CD4-positive, CD25-positive, alpha-beta regulatory T cell (primary cell): Measurements from ENCODE around the gene SLC12A5. TPM values are rescaled to one million over a fixed set of nuclear protein-coding genes. Genes with fewer than 3 reads are reported as not detected.

ENCODE experiments used
- ATAC-seq, 2 donors: fragments of 150-1000 bp; cut with Tn5 transposase; one replicate each; pipeline ENCODE4 v1.10.0; 2021; ENCODE audit warnings: low read depth in 2 of 2, moderate number of reproducible peaks in 2 of 2, moderate library complexity in 1 of 2
- DNase-seq, 3 donors: peaks; one replicate each; pipeline versions ENCODE4 v3.0.0 to v3.0.0-alpha.2; 2012 to 2022; ENCODE audit warnings: mixed read lengths in 1 of 3
- H3K27ac ChIP-seq: one replicate; pipeline ENCODE4 v1.7.0; 2013; ENCODE audit warnings: mild to moderate bottlenecking, low read length; ENCODE audit not compliant: insufficient read depth, poor library complexity, severe bottlenecking
- H3K27me3 ChIP-seq: one replicate; pipeline ENCODE4 v1.7.0; 2013; ENCODE audit warnings: low read length; ENCODE audit not compliant: control insufficient read depth, insufficient read depth
- H3K36me3 ChIP-seq: one replicate; pipeline ENCODE4 v1.7.0; 2013; ENCODE audit warnings: mild to moderate bottlenecking, low read length, moderate library complexity; ENCODE audit not compliant: control insufficient read depth, insufficient read depth
- H3K4me1 ChIP-seq: 2 replicates; pipeline ENCODE4 v1.7.0; 2013; ENCODE audit warnings: mild to moderate bottlenecking, low read length; ENCODE audit not compliant: insufficient read depth, control insufficient read depth, poor library complexity, severe bottlenecking
- H3K4me3 ChIP-seq: one replicate; pipeline ENCODE4 v1.7.0; 2013; ENCODE audit warnings: low read depth, mild to moderate bottlenecking, low read length, moderate library complexity
- H3K9me3 ChIP-seq, 2 experiments: 1 replicate in 1 of 2; 2 replicates in 1 of 2; pipeline ENCODE4 v1.7.0; 2013; ENCODE audit warnings: low read length in 2 of 2, mild to moderate bottlenecking in 1 of 2, moderate library complexity in 1 of 2; ENCODE audit not compliant: control insufficient read depth in 2 of 2
- H3K27ac Mint-ChIP-seq, 3 donors: one replicate each; pipeline ENCODE4 v1.8.0; 2020 to 2022; ENCODE audit warnings: mild to moderate bottlenecking in 3 of 3, mixed read lengths in 3 of 3, moderate library complexity in 2 of 3
- H3K27me3 Mint-ChIP-seq: one replicate; pipeline ENCODE4 v1.8.0; 2022; ENCODE audit warnings: mild to moderate bottlenecking, mixed read lengths
- H3K36me3 Mint-ChIP-seq: one replicate; pipeline ENCODE4 v1.8.0; 2020; ENCODE audit warnings: mixed read lengths
- H3K4me1 Mint-ChIP-seq, 4 donors: one replicate each; pipeline ENCODE4 v1.8.0; 2020 to 2022; ENCODE audit warnings: mixed read lengths in 4 of 4, mild to moderate bottlenecking in 1 of 4
- H3K4me3 Mint-ChIP-seq, 4 donors: one replicate each; pipeline ENCODE4 v1.8.0; 2020 to 2022; ENCODE audit warnings: mild to moderate bottlenecking in 4 of 4, mixed read lengths in 4 of 4, moderate library complexity in 3 of 4
- H3K9me3 Mint-ChIP-seq, 7 donors: one replicate each; pipeline ENCODE4 v1.8.0; 2020 to 2022; ENCODE audit warnings: mixed read lengths in 7 of 7, mild to moderate bottlenecking in 3 of 7, moderate library complexity in 2 of 7
- polyA plus RNA-seq, 4 donors: library from polyadenylated mRNA; unstranded; fragments of 300-500 nt; fragmentation: Illumina TruSeq; gene quantifications; one replicate each; pipeline ENCODE4 v1.2.3, GENCODE V29; 2021
- total RNA-seq: library from RNA; stranded (reverse); gene quantifications from one replicate; pipeline ENCODE4 v1.2.3, GENCODE V29; 2022

SLC12A5 gene
- total and polyA plus RNA-seq, 5 donors from 2014 or later = not detected

DNA sequence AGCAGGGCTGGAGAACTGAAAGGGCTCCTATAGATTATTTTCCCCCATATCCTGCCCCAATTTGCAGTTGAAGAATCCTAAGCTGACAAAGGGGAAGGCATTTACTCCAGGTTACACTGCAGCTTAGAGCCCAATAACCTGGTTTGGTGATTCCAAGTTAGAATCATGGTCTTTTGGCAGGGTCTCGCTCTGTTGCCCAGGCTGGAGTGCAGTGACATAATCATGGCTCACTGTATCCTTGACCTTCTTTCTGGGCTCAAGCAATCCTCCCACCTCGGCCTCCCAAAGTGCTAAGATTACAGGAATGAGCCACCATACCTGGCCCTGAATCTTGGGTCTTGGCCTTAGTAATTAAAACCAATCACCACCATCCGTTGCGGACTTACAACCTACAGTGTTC is 21.3 kb upstream of the SLC12A5 start:
- H3K27me3 ChIP-seq = peaks cover 6% of the 10 kb centered on the region
- Mint-ChIP-seq H3K9me3 (peaks cover 0 to 5% (median 0%) of the 10 kb centered on the region in 7 donors), H3K4me1 (peaks cover 14 to 87% (median 63%) of the 10 kb centered on the region in 4 donors), H3K27ac (no peak overlapping the region), H3K36me3 (no peaks in the 10 kb centered on the region), H3K27me3 (peaks cover 58% of the 10 kb centered on the region), H3K4me3 (peak overlapping the region in 2 of 4 donors; percentile 41 to 50)
- H3K9me3 ChIP-seq = no peaks in the 10 kb centered on the region
- no peak overlapping the region for H3K4me3 ChIP-seq
- peaks cover 74% of the 10 kb centered on the region for H3K4me1 ChIP-seq
- ATAC-seq (no peak), DNase-seq (no peak)
- H3K27ac ChIP-seq = no peak overlapping the region
- H3K36me3 ChIP-seq = no peaks in the 10 kb centered on the region

DNA sequence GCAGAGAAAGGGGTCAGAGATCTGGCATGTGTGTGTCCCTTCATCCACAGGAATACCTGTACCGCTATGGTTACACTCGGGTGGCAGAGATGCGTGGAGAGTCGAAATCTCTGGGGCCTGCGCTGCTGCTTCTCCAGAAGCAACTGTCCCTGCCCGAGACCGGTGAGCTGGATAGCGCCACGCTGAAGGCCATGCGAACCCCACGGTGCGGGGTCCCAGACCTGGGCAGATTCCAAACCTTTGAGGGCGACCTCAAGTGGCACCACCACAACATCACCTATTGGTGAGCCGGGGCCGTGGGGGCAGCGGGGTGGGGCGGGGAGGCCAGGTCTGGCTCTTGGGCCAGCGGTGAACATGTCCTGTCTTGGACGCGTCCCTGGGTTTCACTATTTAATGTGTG is 19.2 kb upstream of the SLC12A5 start:
- no peak overlapping the region for H3K27ac Mint-ChIP-seq
- peaks cover 73% of the 10 kb centered on the region for H3K4me1 ChIP-seq
- H3K36me3 ChIP-seq = no peaks in the 10 kb centered on the region
- no peak for DNase-seq
- H3K9me3 ChIP-seq = no peaks in the 10 kb centered on the region
- peaks cover 71% of the 10 kb centered on the region for H3K27me3 Mint-ChIP-seq
- H3K9me3 Mint-ChIP-seq = peaks cover 0 to 7% (median 0%) of the 10 kb centered on the region in 7 donors
- no peak overlapping the region for H3K27ac ChIP-seq
- peak overlapping the region; percentile 35 to 71 (median 50) for H3K4me3 Mint-ChIP-seq
- H3K36me3 Mint-ChIP-seq = no peaks in the 10 kb centered on the region
- H3K4me1 Mint-ChIP-seq = peaks cover 18 to 83% (median 60%) of the 10 kb centered on the region in 4 donors
- ATAC-seq = no peak
- no peak overlapping the region for H3K4me3 ChIP-seq
- peaks cover 7% of the 10 kb centered on the region for H3K27me3 ChIP-seq

DNA sequence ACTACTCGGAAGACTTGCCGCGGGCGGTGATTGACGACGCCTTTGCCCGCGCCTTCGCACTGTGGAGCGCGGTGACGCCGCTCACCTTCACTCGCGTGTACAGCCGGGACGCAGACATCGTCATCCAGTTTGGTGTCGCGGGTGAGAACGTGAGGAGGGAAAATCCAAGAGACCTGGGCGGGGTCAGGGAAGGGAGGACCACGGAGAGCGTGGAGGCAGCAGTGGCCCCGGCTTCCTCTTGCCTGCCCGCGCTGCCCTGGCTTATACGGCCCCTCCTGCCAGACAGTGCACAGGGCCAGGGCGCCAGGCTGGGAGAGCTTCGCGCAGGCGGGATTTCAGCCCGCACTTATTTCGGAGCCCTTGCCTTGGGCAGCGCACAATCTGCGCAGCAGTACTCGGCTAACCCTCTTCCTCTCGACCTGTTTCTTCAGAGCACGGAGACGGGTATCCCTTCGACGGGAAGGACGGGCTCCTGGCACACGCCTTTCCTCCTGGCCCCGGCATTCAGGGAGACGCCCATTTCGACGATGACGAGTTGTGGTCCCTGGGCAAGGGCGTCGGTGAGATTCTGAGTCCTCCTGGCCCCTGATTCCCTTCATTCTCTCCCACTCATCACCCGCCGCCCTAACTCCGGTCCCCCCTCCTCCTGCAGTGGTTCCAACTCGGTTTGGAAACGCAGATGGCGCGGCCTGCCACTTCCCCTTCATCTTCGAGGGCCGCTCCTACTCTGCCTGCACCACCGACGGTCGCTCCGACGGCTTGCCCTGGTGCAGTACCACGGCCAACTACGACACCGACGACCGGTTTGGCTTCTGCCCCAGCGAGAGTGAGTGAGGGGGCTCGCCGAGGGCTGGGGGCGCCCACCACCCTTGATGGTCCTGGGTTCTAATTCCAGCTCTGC is 18.3 kb upstream of the SLC12A5 start:
- ATAC-seq = peak; percentile 23 to 28
- H3K9me3 ChIP-seq = no peaks in the 10 kb centered on the region
- DNase-seq = peak; percentile 42 to 53 (median 47)
- peaks cover 7% of the 10 kb centered on the region for H3K27me3 ChIP-seq
- no peak overlapping the region for H3K27ac ChIP-seq
- peaks cover 0 to 7% (median 0%) of the 10 kb centered on the region in 7 donors for H3K9me3 Mint-ChIP-seq
- no peaks in the 10 kb centered on the region for H3K36me3 Mint-ChIP-seq
- H3K27ac Mint-ChIP-seq = peak overlapping the region; percentile 50 to 95 (median 71)
- peaks cover 16 to 75% (median 52%) of the 10 kb centered on the region in 4 donors for H3K4me1 Mint-ChIP-seq
- peaks cover 74% of the 10 kb centered on the region for H3K27me3 Mint-ChIP-seq
- no peaks in the 10 kb centered on the region for H3K36me3 ChIP-seq
- peaks cover 63% of the 10 kb centered on the region for H3K4me1 ChIP-seq
- H3K4me3 ChIP-seq = no peak overlapping the region
- H3K4me3 Mint-ChIP-seq = peak overlapping the region; percentile 65 to 84 (median 79)

DNA sequence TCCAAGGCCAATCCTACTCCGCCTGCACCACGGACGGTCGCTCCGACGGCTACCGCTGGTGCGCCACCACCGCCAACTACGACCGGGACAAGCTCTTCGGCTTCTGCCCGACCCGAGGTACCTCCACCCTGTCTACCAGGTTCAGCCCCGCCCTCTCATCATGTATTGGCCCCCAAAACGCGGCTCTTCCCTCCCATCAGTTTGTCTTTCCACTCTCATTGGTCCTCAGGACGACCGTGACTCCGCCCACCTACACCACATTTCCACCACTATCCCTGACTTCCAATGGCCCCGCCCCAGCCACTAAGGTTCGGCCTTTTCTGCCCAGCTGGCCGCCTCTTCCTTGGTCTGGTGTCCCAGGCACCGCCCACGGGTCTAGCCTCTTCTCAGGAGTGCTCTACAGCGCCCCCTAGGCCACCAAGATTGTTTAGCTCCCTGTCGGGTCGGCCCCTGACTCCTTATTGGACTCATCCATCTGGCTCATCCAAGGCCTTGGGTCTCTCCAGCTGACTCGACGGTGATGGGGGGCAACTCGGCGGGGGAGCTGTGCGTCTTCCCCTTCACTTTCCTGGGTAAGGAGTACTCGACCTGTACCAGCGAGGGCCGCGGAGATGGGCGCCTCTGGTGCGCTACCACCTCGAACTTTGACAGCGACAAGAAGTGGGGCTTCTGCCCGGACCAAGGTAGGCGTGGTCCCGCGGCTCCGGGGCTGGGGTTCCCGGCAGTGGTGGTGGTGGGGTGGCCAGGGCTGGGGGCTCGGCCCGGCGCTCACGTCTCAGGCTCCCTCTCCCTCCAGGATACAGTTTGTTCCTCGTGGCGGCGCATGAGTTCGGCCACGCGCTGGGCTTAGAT is 17.2 kb upstream of the SLC12A5 start:
- Mint-ChIP-seq H3K9me3 (peaks cover 0 to 7% (median 0%) of the 10 kb centered on the region in 7 donors), H3K27me3 (peaks cover 75% of the 10 kb centered on the region), H3K36me3 (no peaks in the 10 kb centered on the region), H3K27ac (no peak overlapping the region), H3K4me1 (peaks cover 13 to 66% (median 45%) of the 10 kb centered on the region in 4 donors), H3K4me3 (peak overlapping the region; percentile 4 to 92 (median 66))
- ATAC-seq = no peak
- Histone ChIP-seq H3K4me1 (peaks cover 59% of the 10 kb centered on the region), H3K9me3 (no peaks in the 10 kb centered on the region), H3K36me3 (no peaks in the 10 kb centered on the region), H3K4me3 (no peak overlapping the region), H3K27ac (no peak overlapping the region), H3K27me3 (peaks cover 7% of the 10 kb centered on the region)
- peak in 1 of 3 donors; percentile 45 for DNase-seq

DNA sequence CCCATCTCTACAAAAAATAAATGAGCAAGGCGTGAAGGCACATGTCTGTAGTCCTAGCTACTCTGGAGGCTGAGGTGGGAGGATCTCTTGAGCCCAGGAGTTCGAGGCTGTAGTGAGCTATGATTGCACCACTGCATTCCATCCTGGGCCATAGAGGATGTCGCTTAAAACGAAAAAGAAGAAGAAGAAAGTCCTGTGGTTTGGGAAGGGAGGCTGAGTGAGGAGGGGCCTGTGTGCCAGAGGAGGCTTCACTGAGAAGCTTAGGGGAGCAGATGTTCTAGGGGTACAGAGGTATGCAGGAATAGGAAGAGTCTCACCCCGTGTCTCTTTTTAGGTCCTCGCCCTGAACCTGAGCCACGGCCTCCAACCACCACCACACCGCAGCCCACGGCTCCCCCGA is 16.1 kb upstream of the SLC12A5 start:
- H3K4me3 Mint-ChIP-seq = peak overlapping the region; percentile 46 to 82 (median 66)
- no peak for ATAC-seq
- no peaks in the 10 kb centered on the region for H3K9me3 ChIP-seq
- no peaks in the 10 kb centered on the region for H3K36me3 ChIP-seq
- peaks cover 11% of the 10 kb centered on the region for H3K27me3 ChIP-seq
- no peak overlapping the region for H3K4me3 ChIP-seq
- DNase-seq = no peak
- peaks cover 54% of the 10 kb centered on the region for H3K4me1 ChIP-seq
- no peak overlapping the region for H3K27ac Mint-ChIP-seq
- peaks cover 12 to 59% (median 42%) of the 10 kb centered on the region in 4 donors for H3K4me1 Mint-ChIP-seq
- no peak overlapping the region for H3K27ac ChIP-seq
- H3K36me3 Mint-ChIP-seq = no peaks in the 10 kb centered on the region
- H3K9me3 Mint-ChIP-seq = peaks cover 0 to 7% (median 0%) of the 10 kb centered on the region in 7 donors
- peaks cover 71% of the 10 kb centered on the region for H3K27me3 Mint-ChIP-seq

DNA sequence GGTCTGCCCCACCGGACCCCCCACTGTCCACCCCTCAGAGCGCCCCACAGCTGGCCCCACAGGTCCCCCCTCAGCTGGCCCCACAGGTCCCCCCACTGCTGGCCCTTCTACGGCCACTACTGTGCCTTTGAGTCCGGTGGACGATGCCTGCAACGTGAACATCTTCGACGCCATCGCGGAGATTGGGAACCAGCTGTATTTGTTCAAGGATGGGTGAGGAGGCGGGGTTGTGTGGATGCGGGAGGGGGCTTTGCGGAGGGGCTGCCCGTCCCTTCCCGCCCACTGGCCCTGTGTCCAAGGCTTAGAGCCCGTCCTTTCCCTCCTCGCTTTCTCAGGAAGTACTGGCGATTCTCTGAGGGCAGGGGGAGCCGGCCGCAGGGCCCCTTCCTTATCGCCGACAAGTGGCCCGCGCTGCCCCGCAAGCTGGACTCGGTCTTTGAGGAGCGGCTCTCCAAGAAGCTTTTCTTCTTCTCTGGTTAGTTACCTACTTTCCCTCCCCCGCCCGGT is 15.6 kb upstream of the SLC12A5 start:
- no peak overlapping the region for H3K4me3 ChIP-seq
- ATAC-seq = no peak
- Mint-ChIP-seq H3K9me3 (peaks cover 0 to 7% (median 0%) of the 10 kb centered on the region in 7 donors), H3K36me3 (no peaks in the 10 kb centered on the region), H3K27ac (no peak overlapping the region), H3K4me1 (peaks cover 10 to 55% (median 38%) of the 10 kb centered on the region in 4 donors), H3K4me3 (peak overlapping the region; percentile 46 to 82 (median 66)), H3K27me3 (peaks cover 68% of the 10 kb centered on the region)
- H3K4me1 ChIP-seq = peaks cover 49% of the 10 kb centered on the region
- no peak for DNase-seq
- no peaks in the 10 kb centered on the region for H3K36me3 ChIP-seq
- H3K27me3 ChIP-seq = peaks cover 11% of the 10 kb centered on the region
- H3K27ac ChIP-seq = no peak overlapping the region
- no peaks in the 10 kb centered on the region for H3K9me3 ChIP-seq

DNA sequence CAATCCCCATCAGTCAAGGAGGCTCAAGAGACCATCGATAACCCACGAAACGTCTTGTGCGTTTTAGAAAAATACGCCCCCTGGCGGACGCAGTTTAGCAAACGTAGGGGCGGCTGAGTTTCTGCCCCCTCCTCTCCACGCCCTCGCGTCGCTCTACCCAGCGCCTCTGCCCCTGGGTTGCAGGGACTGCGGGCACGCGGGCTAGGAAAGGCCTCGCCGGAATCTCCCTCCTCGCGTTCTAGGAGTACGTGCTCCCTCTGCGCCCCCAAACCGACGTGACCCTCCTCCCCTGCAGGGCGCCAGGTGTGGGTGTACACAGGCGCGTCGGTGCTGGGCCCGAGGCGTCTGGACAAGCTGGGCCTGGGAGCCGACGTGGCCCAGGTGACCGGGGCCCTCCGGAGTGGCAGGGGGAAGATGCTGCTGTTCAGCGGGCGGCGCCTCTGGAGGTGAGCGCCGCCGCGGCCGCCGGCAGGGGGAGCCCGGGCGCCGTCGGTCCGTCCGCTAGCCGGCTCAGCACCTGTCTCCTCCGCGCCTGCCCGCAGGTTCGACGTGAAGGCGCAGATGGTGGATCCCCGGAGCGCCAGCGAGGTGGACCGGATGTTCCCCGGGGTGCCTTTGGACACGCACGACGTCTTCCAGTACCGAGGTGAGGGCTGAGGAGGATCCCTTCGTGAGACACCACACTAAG is 15.0 kb upstream of the SLC12A5 start:
- Histone ChIP-seq H3K9me3 (no peaks in the 10 kb centered on the region), H3K27ac (no peak overlapping the region), H3K4me3 (no peak overlapping the region), H3K27me3 (peaks cover 11% of the 10 kb centered on the region), H3K4me1 (peaks cover 43% of the 10 kb centered on the region), H3K36me3 (no peaks in the 10 kb centered on the region)
- ATAC-seq (peak; percentile 80 to 84), DNase-seq (peak; percentile 56 to 79 (median 69))
- H3K4me1 Mint-ChIP-seq = peaks cover 10 to 49% (median 35%) of the 10 kb centered on the region in 4 donors
- no peaks in the 10 kb centered on the region for H3K36me3 Mint-ChIP-seq
- peaks cover 65% of the 10 kb centered on the region for H3K27me3 Mint-ChIP-seq
- peak overlapping the region in 2 of 3 donors; percentile 20 to 73 for H3K27ac Mint-ChIP-seq
- H3K4me3 Mint-ChIP-seq = peak overlapping the region in 3 of 4 donors; percentile 47 to 64 (median 59)
- H3K9me3 Mint-ChIP-seq = peaks cover 0 to 7% (median 0%) of the 10 kb centered on the region in 7 donors
